ENCODE data around the gene ZNF606. TPM values are rescaled to one million over a fixed set of nuclear protein-coding genes. Genes with fewer than 3 reads are reported as not detected.

The ZNF606 gene
- total and polyA plus RNA-seq, 2 donors (not counting 3 experiments of a cell fraction or from before 2014, with no cell fraction given): 4.6 to 10.8 TPM

GRCh38 chr19:58001895-58002369, 688 bp downstream of the ZNF606 start:
- no TSS peak for BruUV-seq (replicated peaks)
- H3K9ac ChIP-seq (replicated peaks; ENCODE audit: extremely low read depth, insufficient read depth, low read length): peak overlapping the region; percentile 76
- H3K9me1 ChIP-seq (replicated peaks; ENCODE audit: control insufficient read depth, extremely low read depth, insufficient read depth, low read length): no peaks in the 10 kb centered on the region
- dilution Hi-C loops (cut with MboI; ENCODE audit: extremely low pct_ligation_motif_present, low sequenced_read_pairs) (no loop called here), intact Hi-C loops (cut with micrococcal nuclease) (loop anchor here (1.0 to 10.0 kb wide), 3 partner anchors 55 to 367 kb away; partner anchors contain the start of genes ZNF211, ZNF256 and ZNF329)
- H3K4me1 ChIP-seq (ENCODE audit: control insufficient read depth, extremely low read depth, insufficient read depth, low read length): peaks cover 5% of the 10 kb centered on the region
- peak overlapping the region; percentile 39 to 90 (median 75) for H3K4me3 ChIP-seq (replicated peaks in 1 of 3; ENCODE audit: insufficient read depth in 1 of 3, low read depth in 1 of 3, low read length in 3 of 3)
- CTCF ChIA-PET: interaction anchor here (0.8 to 0.9 kb wide), 2 partner anchors 12 to 67 kb away, joined by 3 read pairs; partner anchors contain the start of gene ZNF418
- H3K4me2 ChIP-seq (ENCODE audit: insufficient read depth, low read length): peak overlapping the region; percentile 56
- no peak for TF ChIP-seq MYC (IDR thresholded peaks at IDR 0.05; ENCODE audit: low read depth, low read length)
- no peak for TF ChIP-seq MAX (IDR thresholded peaks at IDR 0.05; ENCODE audit: insufficient read depth, insufficient read length)
- no peak for TF ChIP-seq CTCF (IDR thresholded peaks at IDR 0.05; ENCODE audit: extremely low read depth in 1 of 2, insufficient read depth in 1 of 2, low read depth in 1 of 2, low read length in 2 of 2)
- no peak for TF ChIP-seq GATA2 (IDR thresholded peaks at IDR 0.05; ENCODE audit: insufficient read depth, insufficient read length, low read depth, low read length)
- TF ChIP-seq JUN (IDR thresholded peaks at IDR 0.05; ENCODE audit: borderline replicate concordance, insufficient read depth, insufficient read length, low read depth): no peak
- TF ChIP-seq POLR2AphosphoS5 (IDR thresholded peaks at IDR 0.05; ENCODE audit: insufficient read depth, low read depth, low read length): no peak
- no peak for TF ChIP-seq POLR2A (IDR thresholded peaks at IDR 0.05; ENCODE audit: low read depth, low read length)
- no peak for TF ChIP-seq FOS (IDR thresholded peaks at IDR 0.05; ENCODE audit: borderline replicate concordance, insufficient read depth, low read length)
- no peak for TF ChIP-seq EZH2 (IDR thresholded peaks at IDR 0.05; ENCODE audit: borderline replicate concordance, low read depth, low read length, severe bottlenecking)
- peaks cover 2% of the 10 kb centered on the region for H3K9me3 ChIP-seq (replicated peaks; ENCODE audit: control insufficient read depth, insufficient read depth, low read length)
- peak overlapping the region; percentile 79 for H2AFZ ChIP-seq (ENCODE audit: low read depth, low read length)
- DNase-seq (ENCODE audit: low read depth, low spot score) (no peak), FAIRE-seq (no peak)
- peak overlapping the region; percentile 19 for H3K27ac ChIP-seq (ENCODE audit: insufficient read depth, low read depth, low read length)
- POLR2A ChIA-PET: interaction anchor here (1.4 kb wide), 1 partner anchor 16 kb away, joined by 3 read pairs; no protein-coding TSS in a partner anchor
- H3K79me2 ChIP-seq (ENCODE audit: control insufficient read depth, insufficient read depth, low read length): peaks cover 1% of the 10 kb centered on the region
- peaks cover 12 to 23% of the 10 kb centered on the region in 2 experiments for H3K36me3 ChIP-seq (ENCODE audit: control insufficient read depth in 2 of 2, extremely low read depth in 1 of 2, insufficient read depth in 2 of 2, low read length in 2 of 2)
- H4K20me1 ChIP-seq (replicated peaks; ENCODE audit: control insufficient read depth, extremely low read depth, insufficient read depth, low read length): no peaks in the 10 kb centered on the region
- no peaks in the 10 kb centered on the region for H3K27me3 ChIP-seq (ENCODE audit: control insufficient read depth in 2 of 2, insufficient read depth in 2 of 2, low read length in 2 of 2)
